A549 (cell line): ENCODE measurements around the gene CACNA2D4. TPM values are rescaled to one million over a fixed set of nuclear protein-coding genes. Genes with fewer than 3 reads are reported as not detected.

Source experiments
- ATAC-seq, 2 experiments: fragments of 200-7000 bp in 1 of 2; fragments of >200 bp in 1 of 2; cut with Nextera tagmentation in 1 of 2; cut with Tn5 transposase in 1 of 2; 3 replicates each; pipeline versions ENCODE4 v1.8.0 to v1.9.1; 2018 to 2020; ENCODE audit warnings: mild to moderate bottlenecking in 1 of 2, moderate library complexity in 1 of 2
- CTCF ChIA-PET: fragments of 300-600 bp; sonication (Branson Sonifier 250); formaldehyde crosslinking; extraction: SDS; loops from one replicate; lab custom pipeline; 2021; ENCODE audit warnings: antibody characterized with exemption, inconsistent platforms; lab: Yijun Ruan, JAX
- POLR2A ChIA-PET: fragments of 350-600 bp; formaldehyde crosslinking; extraction: SDS; loops from one replicate; lab custom pipeline; 2021; ENCODE audit warnings: antibody characterized with exemption, inconsistent platforms; lab: Yijun Ruan, JAX
- DNase-seq, 2 experiments: peaks; one replicate each; pipeline versions ENCODE4 v3.0.0 to v3.0.0-alpha.2; 2011 to 2016; ENCODE audit warnings: low read depth in 1 of 2, low spot score in 1 of 2
- FAIRE-seq: peaks from 2 replicates; lab custom pipeline; 2011; peaks lifted over from hg19 to GRCh38; lab: Jason Lieb, UNC
- H3K27ac ChIP-seq, 2 experiments: fragments of >200 bp; sonication (Bioruptor Twin); formaldehyde crosslinking; 3 replicates each; pipeline ENCODE4 v1.5.1; 2016 to 2017
- H3K4me1 ChIP-seq: fragments of >200 bp; sonication (Bioruptor Twin); formaldehyde crosslinking; 3 replicates; pipeline ENCODE4 v1.6.1; 2016
- H3K4me2 ChIP-seq: fragments of >200 bp; sonication (Bioruptor Twin); formaldehyde crosslinking; 3 replicates; pipeline ENCODE4 v1.6.1; 2016
- H3K4me3 ChIP-seq: fragments of >200 bp; sonication (Bioruptor Twin); formaldehyde crosslinking; 3 replicates; pipeline ENCODE4 v1.5.1; 2016
- H3K9me3 ChIP-seq: fragments of >200 bp; sonication (Bioruptor Twin); formaldehyde crosslinking; 3 replicates; pipeline ENCODE4 v1.6.1; 2016
- BHLHE40 ChIP-seq: IDR thresholded peaks from 2 replicates; pipeline ENCODE4 v1.6.1; 2012; ENCODE audit warnings: low read depth, low read length, inconsistent platforms
- CBX8 ChIP-seq: fragments of 200-600 bp; sonication (generic); IDR thresholded peaks from 2 replicates; pipeline ENCODE4 v1.6.1; 2016
- CHD2 ChIP-seq: fragments of 150-350 bp; IDR thresholded peaks from 2 replicates; pipeline ENCODE4 v1.6.1; 2014; ENCODE audit warnings: low read length; ENCODE audit not compliant: partially characterized antibody
- CHD4 ChIP-seq: fragments of 200-600 bp; sonication (generic); IDR thresholded peaks from 2 replicates; pipeline ENCODE4 v1.6.1; 2016; ENCODE audit warnings: antibody characterized with exemption, mild to moderate bottlenecking, borderline replicate concordance
- CTCF ChIP-seq: fragments of >200 bp; sonication (Bioruptor Twin); formaldehyde crosslinking; IDR thresholded peaks from 3 replicates; pipeline ENCODE4 v1.5.1; 2016
- EP300 ChIP-seq, 2 experiments: fragments of >200 bp; sonication (Bioruptor Twin); formaldehyde crosslinking; IDR thresholded peaks; 2 replicates in 1 of 2; 3 replicates in 1 of 2; pipeline ENCODE4 v1.6.1; 2016 to 2017
- ESRRA ChIP-seq: fragments of 150-350 bp; IDR thresholded peaks from 2 replicates; pipeline ENCODE4 v1.6.1; 2014; ENCODE audit warnings: mild to moderate bottlenecking, low read length, borderline replicate concordance
- FOSB ChIP-seq: fragments of 250-450 bp; sonication (Bioruptor Pico); IDR thresholded peaks from 2 replicates; pipeline ENCODE4 v1.5.0; 2020; ENCODE audit warnings: mild to moderate bottlenecking, moderate library complexity
- FOXS1 ChIP-seq: fragments of 250-450 bp; sonication (Bioruptor Pico); IDR thresholded peaks from 2 replicates; pipeline ENCODE4 v1.5.0; 2020; ENCODE audit warnings: mild to moderate bottlenecking, moderate library complexity
- HDAC2 ChIP-seq: fragments of 200-600 bp; sonication (generic); IDR thresholded peaks from 2 replicates; pipeline ENCODE4 v1.6.1; 2016
- HEYL ChIP-seq: fragments of 250-450 bp; sonication (Bioruptor Pico); IDR thresholded peaks from 2 replicates; pipeline ENCODE4 v1.8.0; 2021; ENCODE audit warnings: mild to moderate bottlenecking, moderate library complexity
- HMGXB4 ChIP-seq: fragments of 250-450 bp; sonication (Bioruptor Pico); IDR thresholded peaks from 2 replicates; pipeline ENCODE4 v1.5.0; 2021; ENCODE audit warnings: mild to moderate bottlenecking, moderate library complexity, borderline replicate concordance
- HOXA7 ChIP-seq: fragments of 250-450 bp; sonication (Bioruptor Pico); IDR thresholded peaks from 2 replicates; pipeline ENCODE4 v1.5.0; 2020; ENCODE audit warnings: mild to moderate bottlenecking, moderate library complexity
- HOXB13 ChIP-seq: fragments of 250-450 bp; sonication (Bioruptor Pico); IDR thresholded peaks from 2 replicates; pipeline ENCODE4 v1.5.0; 2020; ENCODE audit warnings: low read depth, mild to moderate bottlenecking, moderate library complexity
- HOXB5 ChIP-seq: fragments of 250-450 bp; sonication (Bioruptor Pico); IDR thresholded peaks from 2 replicates; pipeline ENCODE4 v1.5.0; 2020; ENCODE audit warnings: mild to moderate bottlenecking, moderate library complexity
- KDM1A ChIP-seq: fragments of 200-600 bp; sonication (generic); IDR thresholded peaks from 2 replicates; pipeline ENCODE4 v1.6.1; 2016; ENCODE audit warnings: low read depth, mild to moderate bottlenecking
- MAFK ChIP-seq: fragments of 450-650 bp; IDR thresholded peaks from 2 replicates; pipeline ENCODE4 v1.6.1; 2014; ENCODE audit not compliant: partially characterized antibody
- NPAS2 ChIP-seq: fragments of 250-450 bp; sonication (Bioruptor Pico); IDR thresholded peaks from 2 replicates; pipeline ENCODE4 v1.8.0; 2022; ENCODE audit warnings: mild to moderate bottlenecking, moderate library complexity, borderline replicate concordance
- RAD21 ChIP-seq, 2 experiments: fragments of >200 bp in 1 of 2; sonication (Bioruptor Twin) in 1 of 2; formaldehyde crosslinking in 1 of 2; IDR thresholded peaks in 1 of 2; conservative IDR thresholded peaks in 1 of 2; 2 replicates in 1 of 2; 3 replicates in 1 of 2; pipeline ENCODE4 v1.6.1; 2012 to 2018; ENCODE audit warnings: inconsistent platforms in 1 of 2
- RCOR1 ChIP-seq: fragments of 150-350 bp; IDR thresholded peaks from 2 replicates; pipeline ENCODE4 v1.6.1; 2014; ENCODE audit warnings: antibody characterized with exemption, low read length, low read depth
- RNF2 ChIP-seq: fragments of 200-600 bp; sonication (generic); IDR thresholded peaks from 2 replicates; pipeline ENCODE4 v1.6.1; 2016; ENCODE audit warnings: low read depth, mild to moderate bottlenecking, antibody characterized with exemption, moderate library complexity, borderline replicate concordance
- SREBF2 ChIP-seq: fragments of 450-650 bp; IDR thresholded peaks from 2 replicates; pipeline ENCODE4 v1.6.1; 2014; ENCODE audit warnings: mild to moderate bottlenecking, moderate library complexity
- ZC3H11A ChIP-seq: fragments of 450-650 bp; IDR thresholded peaks from 2 replicates; pipeline ENCODE4 v1.6.1; 2014; ENCODE audit warnings: antibody characterized with exemption, mild to moderate bottlenecking
- ZFP36 ChIP-seq: fragments of 450-650 bp; IDR thresholded peaks from 2 replicates; pipeline ENCODE4 v1.6.1; 2014; ENCODE audit warnings: borderline replicate concordance; ENCODE audit not compliant: partially characterized antibody
- ZNF302 ChIP-seq: fragments of 250-450 bp; sonication (Bioruptor Pico); IDR thresholded peaks from 2 replicates; pipeline ENCODE4 v1.9.0; 2021; ENCODE audit warnings: inconsistent platforms, mild to moderate bottlenecking, moderate library complexity
- WGBS: methylation state at CpG from one replicate; pipeline ENCODE4 v1.1.6; 2017; ENCODE audit errors: missing lambda C conversion rate; 5-methylcytosine and 5-hydroxymethylcytosine counted together
- polyA plus RNA-seq, 4 experiments: library from polyadenylated mRNA; depleted of rRNA in 3 of 4; stranded (reverse); fragments of >200 nt; fragmentation: RNase III in 1 of 4; extraction: RNeasy Plus Mini Kit Qiagen cat#74134 plus additional on column Dnase treatment in 1 of 4; gene quantifications; 2 replicates in 3 of 4; 3 replicates in 1 of 4; pipeline ENCODE4 v1.2.3, GENCODE V29; 2011 to 2017

CACNA2D4 gene
- polyA plus RNA-seq, 2 of the 4 experiments (the other 2 are of a cell fraction) = not detected

GRCh38 chr12:1933342-1934051 is 15.0 kb upstream of the CACNA2D4 start:
- WGBS = 80% methylated on average over 15 of the region's 16 CpGs
- FAIRE-seq (no peak), ATAC-seq (no peak), DNase-seq (no peak)
- H3K27ac ChIP-seq = no peak overlapping the region
- no peak overlapping the region for H3K4me3 ChIP-seq
- ChIA-PET CTCF (interaction anchor here (1.1 kb wide), 1 partner anchor 290 kb away, joined by 3 read pairs; no protein-coding TSS in a partner anchor), POLR2A (no interaction called here)
- H3K4me1 ChIP-seq = peaks cover 17% of the 10 kb centered on the region
- TF ChIP-seq CBX8 = no peak
- no peak overlapping the region for H3K4me2 ChIP-seq
- no peaks in the 10 kb centered on the region for H3K9me3 ChIP-seq

GRCh38 chr12:1932264-1932777 is 13.9 kb upstream of the CACNA2D4 start:
- FAIRE-seq (no peak), DNase-seq (no peak), ATAC-seq (no peak)
- H3K4me2 ChIP-seq = no peak overlapping the region
- ChIA-PET POLR2A (no interaction called here), CTCF (interaction anchor here (1.0 to 1.7 kb wide), 2 partner anchors 21 to 142 kb away, joined by 3 to 6 read pairs; no protein-coding TSS in a partner anchor)
- no peak overlapping the region for H3K4me3 ChIP-seq
- no peak overlapping the region for H3K27ac ChIP-seq
- 60% methylated on average over 16 of the region's 16 CpGs for WGBS
- no peaks in the 10 kb centered on the region for H3K9me3 ChIP-seq
- H3K4me1 ChIP-seq = peaks cover 16% of the 10 kb centered on the region
- no peak for TF ChIP-seq FOSB (CRISPR knock-in tag)
- TF ChIP-seq CTCF = no peak
- TF ChIP-seq RAD21 (conservative IDR thresholded peaks at IDR 0.05 in 1 of 2, IDR thresholded peaks at IDR 0.05 in 1 of 2) = no peak
- TF ChIP-seq HOXB13 = no peak
- no peak for TF ChIP-seq CHD2
- no peak for TF ChIP-seq RCOR1
- TF ChIP-seq CBX8 = no peak
- no peak for TF ChIP-seq EP300 (IDR thresholded peaks at IDR 0.05)
- TF ChIP-seq NPAS2 = no peak
- TF ChIP-seq BHLHE40 = no peak
- TF ChIP-seq HMGXB4 (CRISPR knock-in tag) = no peak
- TF ChIP-seq ZFP36 = no peak
- no peak for TF ChIP-seq ESRRA
- no peak for TF ChIP-seq FOXS1 (CRISPR knock-in tag)
- no peak for TF ChIP-seq CHD4
- no peak for TF ChIP-seq MAFK
- no peak for TF ChIP-seq HEYL
- TF ChIP-seq HDAC2 = no peak

GRCh38 chr12:1931642-1932041 is 13.2 kb upstream of the CACNA2D4 start:
- FAIRE-seq = no peak
- no peak for DNase-seq
- no peaks in the 10 kb centered on the region for H3K9me3 ChIP-seq
- H3K4me3 ChIP-seq = no peak overlapping the region
- ChIA-PET POLR2A (no interaction called here), CTCF (interaction anchor here (1.0 to 7.3 kb wide), 4 partner anchors 8 to 141 kb away, joined by 3 to 54 read pairs (median 6); no protein-coding TSS in a partner anchor)
- no peak overlapping the region for H3K4me2 ChIP-seq
- no peak for ATAC-seq
- H3K27ac ChIP-seq = no peak overlapping the region
- peaks cover 9% of the 10 kb centered on the region for H3K4me1 ChIP-seq
- 78% methylated on average over 9 of the region's 9 CpGs for WGBS
- no peak for TF ChIP-seq RNF2
- TF ChIP-seq HMGXB4 (CRISPR knock-in tag) = no peak
- no peak for TF ChIP-seq CTCF
- no peak for TF ChIP-seq HOXB5 (CRISPR knock-in tag)
- no peak for TF ChIP-seq KDM1A
- TF ChIP-seq HOXA7 (CRISPR knock-in tag) = no peak
- no peak for TF ChIP-seq ZFP36
- no peak for TF ChIP-seq ZC3H11A
- TF ChIP-seq SREBF2 = no peak
- no peak for TF ChIP-seq HOXB13
- TF ChIP-seq ZNF302 = no peak
